GM19328 (cell line): ENCODE results near the gene DCLK1.
"Not testable (repeated sequence)": the region's sequence is repeated elsewhere in the genome, so short reads cannot be mapped to it uniquely, and the experiment has no call there.

Source experiments
- ATAC-seq: cut with Tn5 transposase; IDR thresholded peaks from one replicate; pipeline ENCODE4 v1.9.1; 2021; ENCODE audit warnings: mild to moderate bottlenecking, moderate library complexity; ENCODE audit not compliant: unreplicated experiment

Gene DCLK1

DNA sequence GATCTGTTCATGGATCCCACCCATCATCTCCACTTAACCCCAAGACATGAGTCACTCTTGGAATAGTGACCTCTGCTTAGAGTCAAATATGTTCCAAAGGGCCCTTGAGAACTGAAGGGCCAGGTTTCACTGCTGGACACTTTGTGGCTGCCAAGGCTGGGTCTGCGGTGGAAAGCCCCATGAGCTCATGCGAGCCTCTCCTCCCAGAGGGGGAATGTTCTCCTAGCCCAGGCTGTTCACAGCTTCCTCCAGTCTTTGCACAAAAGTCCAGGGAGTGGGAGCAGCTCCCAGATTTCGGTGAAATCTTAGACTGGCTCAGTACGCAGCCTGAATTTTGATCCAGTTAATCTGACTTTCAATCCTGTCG is 732 bp upstream of the DCLK1 start:
- ATAC-seq = no peak

DNA sequence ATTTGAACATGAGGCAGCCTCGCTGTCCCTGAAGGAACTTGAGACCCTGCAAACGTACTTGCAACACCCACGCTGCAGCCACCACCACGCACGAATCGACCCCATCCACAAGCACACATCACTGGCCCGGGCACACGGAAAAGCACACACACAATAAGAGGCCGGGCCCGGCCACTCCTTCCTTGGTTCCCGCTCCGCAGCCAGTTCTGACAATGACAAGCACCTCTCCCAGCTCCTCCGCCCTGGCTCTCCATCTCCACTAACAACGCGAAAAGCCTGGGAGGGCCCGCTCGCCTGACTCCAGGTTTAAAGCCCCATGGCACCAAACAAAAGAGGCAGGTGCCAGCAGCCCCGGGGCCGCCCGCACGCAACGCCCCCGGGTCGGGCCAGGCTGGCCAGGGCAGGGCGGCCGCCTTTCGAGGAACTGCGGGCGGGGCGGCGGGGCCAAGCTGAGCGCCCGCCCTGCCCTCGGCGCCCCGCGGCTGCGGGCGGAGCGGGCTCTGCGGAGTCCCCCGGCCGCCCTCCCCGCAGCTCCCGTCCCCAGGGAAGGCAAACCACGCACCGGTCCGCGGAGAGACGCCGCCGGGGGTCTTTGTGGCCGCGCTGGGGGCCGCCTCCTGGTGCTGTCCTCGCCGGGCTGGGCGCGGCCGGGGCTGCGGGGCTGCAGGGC is 495 bp downstream of the DCLK1 start:
- ATAC-seq = no peak

DNA sequence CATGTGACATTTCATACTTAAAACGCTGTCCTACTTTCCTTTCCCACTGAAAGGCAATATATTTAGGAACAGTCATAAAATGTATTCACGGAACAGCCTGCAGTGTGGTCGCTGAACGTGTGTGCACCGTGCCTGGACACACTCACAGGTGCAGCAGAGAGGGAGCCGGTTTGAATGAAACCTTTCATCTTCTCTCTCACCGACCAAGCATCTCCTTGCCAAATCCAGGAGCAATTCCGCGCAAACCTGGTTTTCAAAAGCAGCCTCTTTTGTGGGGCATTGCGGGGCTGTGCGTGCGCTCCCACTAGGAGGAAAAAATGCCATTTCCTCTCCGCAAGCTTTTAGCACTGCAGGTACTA is 1.0 kb downstream of the DCLK1 start:
- no peak for ATAC-seq

DNA sequence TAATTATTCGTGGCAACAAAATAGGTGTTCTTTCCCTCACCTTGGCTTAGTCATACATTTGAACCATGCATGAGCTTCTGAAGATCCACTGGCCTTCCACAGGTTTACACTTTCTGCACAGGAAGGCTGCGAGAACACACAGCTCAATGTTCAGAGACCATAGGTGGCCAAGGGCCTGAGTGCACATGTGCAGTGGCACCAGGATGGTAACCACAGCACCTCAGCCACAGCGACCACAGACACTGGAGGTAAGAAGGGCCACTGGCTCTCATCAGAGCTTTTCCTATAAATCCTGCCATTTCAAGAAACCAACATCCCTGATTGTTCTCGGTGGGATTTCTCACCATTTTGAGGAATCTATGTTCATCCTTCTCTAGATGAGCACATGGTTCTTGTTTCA is 1.6 kb downstream of the DCLK1 start:
- no peak for ATAC-seq

DNA sequence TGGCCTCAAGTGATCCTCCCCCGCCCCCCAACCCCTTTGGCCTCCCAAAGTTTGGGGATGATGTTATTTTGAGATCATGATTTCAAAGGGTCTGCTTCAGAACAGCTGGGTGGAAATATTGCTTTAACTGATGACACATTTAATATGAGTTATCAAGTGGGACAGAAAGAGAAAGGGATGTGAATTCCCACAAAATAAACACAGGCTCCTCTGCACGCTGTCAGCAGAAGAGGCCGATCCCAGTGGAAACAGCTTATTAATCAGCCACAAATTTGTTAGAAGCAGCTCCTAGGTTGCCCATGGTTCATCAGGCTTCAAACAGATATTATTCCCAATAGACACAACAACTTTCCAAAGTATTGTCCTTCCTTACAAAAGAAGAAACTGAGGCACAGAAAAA is 4.7 kb downstream of the DCLK1 start:
- ATAC-seq = no peak

DNA sequence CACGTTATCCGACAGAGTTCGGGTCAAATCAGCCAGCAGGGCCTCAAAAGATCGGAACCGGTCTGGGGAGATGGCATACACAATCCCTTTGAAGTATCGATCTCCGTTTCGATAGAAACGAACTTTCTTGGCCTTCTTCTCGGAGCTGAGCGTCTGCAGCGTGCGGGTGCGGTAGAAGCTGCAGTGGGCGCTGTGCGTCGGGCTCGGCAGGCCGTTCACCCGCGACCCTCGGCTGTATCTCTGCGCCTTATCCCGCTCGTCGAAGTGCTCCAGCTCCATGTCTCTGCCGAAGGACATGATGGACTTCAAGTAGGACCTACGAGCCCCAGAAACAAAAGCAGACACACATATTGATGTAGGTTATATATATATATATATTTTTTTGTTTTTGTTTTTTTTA is 5.3 kb downstream of the DCLK1 start:
- ATAC-seq = no peak

DNA sequence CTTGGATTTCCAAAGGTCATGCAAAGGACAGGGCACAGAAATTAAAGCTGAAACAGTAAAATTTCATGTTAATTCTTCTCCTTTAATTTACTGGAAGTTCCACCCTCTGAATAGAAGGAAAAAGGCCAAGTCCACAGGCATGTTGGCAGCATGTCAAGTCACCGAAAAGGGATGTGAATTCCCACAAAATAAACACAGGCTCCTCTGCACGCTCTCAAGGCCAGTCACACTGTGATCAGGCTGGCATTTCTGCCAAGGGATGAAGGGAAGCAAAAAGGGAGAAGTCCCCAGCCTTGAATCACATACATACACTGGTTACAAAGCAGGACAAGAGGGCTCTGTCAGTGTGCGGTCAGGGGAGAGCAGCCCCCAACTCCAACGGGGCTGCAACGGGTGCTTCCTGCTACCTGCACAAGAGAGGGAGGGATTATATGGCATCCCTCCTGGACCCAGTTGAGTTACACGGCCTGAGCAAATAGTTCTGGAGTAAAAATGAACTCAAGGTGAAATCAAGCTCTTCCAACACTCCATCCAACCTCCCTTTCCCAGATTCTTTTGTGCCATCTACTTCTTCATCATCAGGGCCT is 6.9 kb downstream of the DCLK1 start:
- ATAC-seq = no peak

DNA sequence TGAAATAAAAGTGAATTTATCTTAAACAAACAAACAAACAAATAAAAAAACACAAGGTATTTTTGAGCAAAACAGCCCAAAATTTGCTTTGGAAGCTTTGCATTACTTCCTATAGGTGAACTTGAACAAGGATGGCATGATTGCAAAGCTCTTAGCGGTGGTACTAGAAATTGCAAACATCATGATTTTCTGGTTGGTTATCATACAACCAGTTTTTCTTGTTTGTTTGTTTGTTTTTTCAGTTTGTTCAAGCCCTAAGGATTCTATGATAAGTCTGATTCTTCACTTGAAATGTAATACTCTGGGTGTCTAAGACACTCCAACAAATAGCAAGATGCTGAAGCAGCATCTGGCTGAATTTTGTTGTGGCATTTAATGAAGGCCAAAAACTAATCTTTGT is 15.9 kb downstream of the DCLK1 start:
- ATAC-seq = no peak

DNA sequence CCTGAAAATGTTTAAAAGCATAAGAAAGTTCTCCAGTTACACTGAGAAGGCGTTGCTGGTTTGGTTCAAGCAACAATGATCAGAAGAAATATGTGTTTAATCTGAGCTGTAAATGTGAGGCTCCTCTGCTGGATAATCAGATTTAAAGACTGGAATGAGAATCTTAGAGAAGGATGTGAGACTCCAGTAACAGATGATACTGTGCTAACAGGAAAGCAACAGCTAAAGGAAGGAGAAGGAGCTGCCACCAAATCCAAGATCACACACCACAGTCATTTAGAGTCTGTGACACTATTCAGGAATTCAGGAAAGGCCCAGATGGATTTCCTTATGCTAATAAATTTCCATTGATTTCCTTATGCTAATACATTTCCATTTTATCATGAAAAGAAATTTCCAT is 16.9 kb downstream of the DCLK1 start:
- no peak for ATAC-seq

DNA sequence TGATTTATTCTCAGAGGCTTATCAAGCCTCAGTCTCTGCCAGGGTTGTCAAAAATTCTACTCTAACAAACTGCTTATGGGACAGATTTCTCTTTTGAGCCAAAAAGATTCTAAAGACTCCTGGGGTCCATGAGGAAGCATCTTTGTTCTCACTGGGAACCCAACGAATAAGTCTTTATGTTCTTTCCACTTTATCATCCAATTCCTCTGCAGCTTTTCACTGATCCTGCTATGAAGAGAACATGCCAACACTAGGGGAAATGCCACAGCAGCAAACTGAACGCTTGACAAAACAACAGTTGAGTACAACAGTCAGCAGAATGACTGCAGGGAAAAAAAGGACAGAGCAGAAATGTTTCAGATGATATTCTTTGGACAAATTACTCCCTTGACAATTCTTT is 22.2 kb downstream of the DCLK1 start:
- no peak for ATAC-seq

DNA sequence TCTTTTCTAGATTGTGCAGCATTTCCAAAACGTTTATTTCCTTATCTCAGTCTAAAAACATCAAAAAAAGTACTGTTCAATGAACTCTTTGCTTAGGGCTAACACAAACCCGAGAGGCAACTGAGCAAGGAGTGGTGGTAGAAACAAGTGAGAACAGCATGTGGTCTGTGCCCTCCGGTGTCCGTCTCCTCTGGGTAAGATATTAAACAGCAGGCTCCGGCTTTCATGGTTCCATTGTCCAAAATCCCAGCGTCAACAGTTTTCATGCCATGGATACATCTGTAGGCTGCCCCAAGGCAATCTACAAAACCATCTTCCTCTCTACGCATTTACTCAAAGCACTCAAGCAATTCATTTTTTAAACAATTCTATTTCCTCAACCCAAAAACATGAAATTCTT is 22.8 kb downstream of the DCLK1 start:
- ATAC-seq = no peak

DNA sequence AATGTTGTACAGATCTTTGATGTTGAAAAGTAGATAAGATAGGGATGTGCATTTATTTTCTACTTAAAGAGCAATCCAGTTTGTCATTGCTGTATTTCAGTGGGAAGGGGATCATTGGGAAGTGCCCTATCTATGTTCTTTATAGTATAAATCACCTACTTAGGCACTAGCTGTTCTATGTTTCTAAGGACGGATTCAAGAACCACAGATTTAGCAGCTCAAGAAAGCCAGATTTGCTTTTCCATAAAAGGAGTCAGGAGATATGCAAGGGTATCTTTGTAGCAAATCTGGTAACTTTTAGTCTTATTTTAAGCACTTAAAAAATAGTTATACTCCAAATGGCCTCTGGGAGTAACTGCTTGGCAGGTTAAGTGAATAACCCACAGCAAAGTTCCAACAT is 23.7 kb downstream of the DCLK1 start:
- ATAC-seq = no peak

DNA sequence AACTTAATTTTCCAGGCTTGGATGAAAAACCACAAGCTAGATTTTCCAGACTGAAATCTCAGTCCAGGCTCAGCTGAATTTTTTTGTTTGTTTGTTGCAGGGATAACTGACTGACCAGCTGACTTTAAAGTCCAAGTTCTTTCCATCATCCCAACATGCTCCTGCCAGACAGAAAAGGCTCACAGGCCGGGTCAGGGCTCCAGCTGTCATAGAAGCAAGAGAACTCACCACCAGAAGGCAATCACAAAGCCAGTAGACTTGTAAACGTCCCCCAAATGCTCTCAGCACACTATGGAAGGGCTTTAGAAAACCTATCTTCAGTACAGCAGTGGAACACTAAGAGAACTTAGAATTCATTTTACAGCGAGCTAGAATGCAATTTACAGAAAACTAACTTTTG is 25.5 kb downstream of the DCLK1 start:
- ATAC-seq = no peak

DNA sequence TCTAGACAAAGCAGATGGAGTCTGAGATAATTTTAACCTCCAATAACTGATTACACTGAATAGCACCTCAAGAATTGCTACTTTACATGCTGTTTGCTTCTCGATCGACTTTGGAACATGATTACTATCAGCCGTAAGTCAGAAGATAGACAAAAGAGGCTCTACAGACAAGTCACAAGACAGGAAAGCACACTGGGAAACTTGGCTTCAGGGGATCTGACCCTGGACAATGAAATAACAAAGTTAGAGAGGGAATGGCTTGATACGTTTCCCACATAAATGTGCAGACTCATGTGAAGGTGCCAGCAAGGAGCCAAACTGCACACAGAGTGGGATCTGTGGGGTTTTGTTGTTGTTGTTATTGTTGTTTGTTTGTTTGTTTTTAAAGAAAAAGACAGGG is 28.5 kb downstream of the DCLK1 start:
- ATAC-seq = no peak

DNA sequence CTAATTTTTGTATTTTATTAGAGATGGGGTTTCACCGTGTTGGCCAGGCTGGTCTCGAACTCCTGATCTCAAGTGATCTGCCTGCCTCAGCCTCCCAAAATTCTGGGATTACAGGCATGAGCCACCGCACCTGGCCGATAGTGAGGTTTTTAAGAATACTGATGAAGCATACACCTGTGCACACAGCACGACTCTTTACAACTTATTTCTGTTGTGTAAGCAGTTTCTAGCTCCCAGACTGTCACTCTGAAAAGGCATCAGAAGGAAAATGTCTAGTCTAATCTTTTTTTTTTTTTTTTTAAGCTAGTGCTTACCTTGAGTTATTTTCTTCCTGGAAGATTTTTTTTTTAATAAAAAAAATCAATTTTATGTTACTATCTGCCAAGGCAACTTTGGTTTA is 29.3 kb downstream of the DCLK1 start:
- not testable (repeated sequence) for ATAC-seq

DNA sequence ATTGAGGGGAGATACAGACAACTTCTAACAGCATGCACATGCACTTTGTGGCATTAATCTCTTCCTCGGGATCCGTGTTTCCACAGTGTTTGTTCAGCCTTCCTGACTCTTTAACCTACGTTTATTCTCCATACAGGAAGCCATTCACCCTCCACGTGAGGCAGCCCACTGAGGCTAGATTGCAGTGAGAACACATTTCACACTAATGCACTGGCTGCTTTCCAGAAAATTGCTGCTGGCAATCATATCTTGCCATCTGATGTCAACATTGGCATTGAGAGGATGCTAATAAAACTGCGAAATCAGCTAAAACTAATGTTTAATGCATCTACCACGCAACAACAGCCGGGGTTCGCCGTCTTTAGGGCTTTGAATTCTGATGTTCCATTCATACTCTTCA is 30.0 kb downstream of the DCLK1 start:
- no peak for ATAC-seq

DNA sequence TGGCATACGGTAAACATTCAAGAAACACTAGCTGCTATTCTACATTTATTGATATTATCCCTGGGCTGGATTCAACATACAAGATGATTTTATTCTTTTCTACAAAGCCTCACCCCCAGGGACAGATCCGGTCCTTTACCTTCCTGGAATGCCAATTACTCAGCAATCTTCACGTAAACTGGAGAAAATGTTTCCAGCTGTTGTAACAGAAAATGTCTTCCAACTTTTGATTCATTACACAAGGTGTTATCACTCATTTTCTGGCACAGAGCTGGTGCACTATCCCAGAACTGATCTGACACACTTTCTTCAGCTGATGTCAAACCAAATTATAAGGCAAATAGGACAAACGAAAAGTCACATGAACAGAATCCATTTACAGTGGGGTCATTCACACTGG is 33.1 kb downstream of the DCLK1 start:
- ATAC-seq = no peak

DNA sequence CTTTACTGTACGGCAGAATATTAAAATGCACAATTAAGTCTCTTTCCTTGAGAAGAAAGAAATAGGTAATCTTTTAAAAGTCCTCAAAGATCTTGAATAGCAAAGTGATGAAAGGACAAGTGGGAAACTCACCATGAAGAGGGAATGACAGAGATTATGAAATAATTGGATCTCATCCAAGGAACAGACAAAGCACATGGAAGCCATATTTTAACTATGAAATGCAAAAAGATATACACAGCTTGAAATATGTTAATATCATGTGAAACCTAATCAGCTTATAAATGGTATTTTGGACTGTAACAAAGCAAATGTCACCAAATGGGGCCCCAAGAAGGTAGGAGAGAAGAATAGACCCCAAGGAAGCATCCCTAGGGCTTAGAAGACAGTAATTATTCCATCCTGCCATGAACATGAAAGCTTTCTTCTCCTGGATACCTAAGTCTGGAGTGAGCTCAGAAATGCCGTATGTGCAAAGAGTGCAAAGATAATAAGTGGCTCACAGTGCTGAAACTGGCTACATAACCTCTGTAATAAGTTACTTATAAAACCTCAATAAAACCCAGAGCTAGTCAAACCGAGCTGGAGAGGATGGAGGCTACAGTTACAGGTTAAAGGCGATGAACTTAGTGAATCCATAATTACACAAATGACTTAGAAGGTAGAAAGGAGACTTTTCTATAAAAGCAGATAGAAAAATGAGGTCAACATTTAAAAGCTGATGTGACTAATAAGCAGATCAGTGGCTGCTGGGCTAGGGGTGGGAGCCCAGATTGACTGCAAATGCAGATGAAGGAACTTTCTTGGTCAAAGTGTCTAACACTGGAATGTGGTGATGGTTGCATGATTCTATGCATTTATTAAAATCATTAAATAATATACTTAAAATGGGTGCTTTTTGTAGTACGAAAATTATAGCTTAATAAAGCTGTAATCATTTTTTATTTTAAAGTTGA is 34.4 kb downstream of the DCLK1 start:
- ATAC-seq = no peak

DNA sequence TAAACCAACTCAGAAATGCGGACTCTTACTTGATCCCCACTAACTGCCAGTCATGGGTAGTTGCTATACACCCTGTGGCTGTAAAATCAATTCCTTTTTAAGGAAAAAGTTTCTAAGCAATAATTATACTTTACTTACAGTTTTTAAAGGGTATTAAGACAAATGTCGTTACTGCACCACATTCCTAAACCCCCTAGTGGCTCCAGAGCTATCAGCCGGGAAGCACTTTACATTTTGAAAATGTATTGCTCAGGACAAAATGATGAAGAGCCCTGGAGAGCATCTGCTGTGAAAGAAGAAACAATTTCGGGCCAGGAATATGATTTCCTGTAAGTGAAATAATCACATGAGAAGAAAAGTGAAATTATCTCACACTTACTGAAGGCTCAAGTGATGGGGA is 36.7 kb downstream of the DCLK1 start:
- ATAC-seq = no peak

DNA sequence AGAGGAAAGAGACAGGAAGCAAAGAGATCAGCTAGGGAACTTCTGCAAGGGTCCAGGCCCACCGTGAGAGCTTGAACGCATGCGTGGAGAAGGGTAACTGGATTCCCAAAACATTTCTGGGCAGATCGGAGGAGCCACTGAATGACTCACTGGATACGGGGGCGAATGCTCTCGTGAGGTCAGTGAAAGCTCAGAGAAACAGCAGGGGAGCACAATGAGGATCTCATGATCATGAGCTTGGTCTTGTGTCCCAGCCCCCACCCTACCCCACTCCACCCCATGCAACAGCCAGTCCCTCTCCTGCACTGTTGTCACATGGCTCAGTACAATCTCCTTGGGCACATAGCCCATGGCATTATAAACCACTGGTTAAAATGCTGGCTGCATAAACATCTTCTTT is 40.6 kb downstream of the DCLK1 start:
- no peak for ATAC-seq

DNA sequence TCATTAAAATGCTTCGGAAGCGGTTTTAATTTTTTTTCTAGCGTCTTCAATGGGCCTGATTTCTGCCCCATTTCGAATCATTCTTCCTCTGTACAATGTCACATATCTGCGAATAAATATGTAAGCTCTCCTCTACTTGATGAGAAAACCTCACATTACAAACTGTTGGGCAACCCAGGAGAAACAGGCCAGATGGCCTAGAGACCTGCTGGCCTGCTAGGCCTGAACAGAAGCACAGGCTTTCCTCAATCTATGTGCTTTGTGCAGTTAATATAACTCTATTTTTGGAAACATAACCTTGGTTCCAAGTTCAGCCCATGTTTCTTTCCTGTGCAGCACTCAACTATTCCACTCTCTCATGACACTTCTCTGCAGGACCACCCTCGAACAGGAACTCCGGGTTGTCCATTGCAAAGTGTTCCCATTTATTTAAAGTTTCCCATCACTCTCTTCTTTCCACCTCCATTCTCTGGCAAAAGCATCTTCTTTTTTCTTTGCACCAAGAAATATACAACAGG is 42.0 kb downstream of the DCLK1 start:
- no peak for ATAC-seq

DNA sequence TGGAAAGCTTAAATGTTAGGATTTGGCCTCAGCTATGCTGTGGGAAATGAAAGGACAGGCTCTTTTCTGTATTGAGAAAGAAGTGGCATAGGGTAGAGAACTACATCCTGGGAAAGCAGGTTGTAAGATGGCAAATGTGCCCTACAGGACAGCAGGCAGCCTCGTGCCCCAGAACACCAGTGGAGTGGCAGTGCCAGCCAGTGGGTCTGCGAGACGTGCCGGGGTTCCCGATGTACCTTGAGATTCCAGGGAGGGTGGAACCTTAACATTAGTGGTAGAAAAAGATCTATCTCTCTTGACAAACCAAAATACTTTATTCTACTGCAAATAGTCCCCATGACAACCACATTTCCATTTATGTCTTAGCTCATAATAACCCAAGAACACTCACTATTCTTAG is 42.7 kb downstream of the DCLK1 start:
- no peak for ATAC-seq
